DND-41 (cell line): Measurements from ENCODE around the gene ZNF662.
"Not testable (repeated sequence)": the region's sequence is repeated elsewhere in the genome, so short reads cannot be mapped to it uniquely, and the experiment has no call there.

ENCODE experiments used
- ATAC-seq: fragments of 200-7000 bp; cut with Tn5 transposase; 3 replicates; pipeline ENCODE4 v1.9.1; 2021; ENCODE audit warnings: low read depth; ENCODE audit not compliant: insufficient read depth
- DNase-seq: peaks from one replicate; pipeline ENCODE4 v3.0.0-alpha.2; 2020
- H2AFZ ChIP-seq: 2 replicates; pipeline ENCODE4 v1.6.0; 2012; ENCODE audit warnings: low read depth, low read length
- H3K27ac ChIP-seq: 2 replicates; pipeline ENCODE4 v1.5.1; 2012; ENCODE audit warnings: low read length, inconsistent platforms
- H3K27me3 ChIP-seq: fragments of 200-600 bp; sonication (generic); 2 replicates; pipeline ENCODE4 v1.6.0; 2012; ENCODE audit warnings: low read length, mild to moderate bottlenecking, inconsistent platforms; ENCODE audit not compliant: insufficient read depth, poor library complexity
- H3K36me3 ChIP-seq: 2 replicates; pipeline ENCODE4 v1.5.1; 2012; ENCODE audit warnings: low read length, inconsistent platforms; ENCODE audit not compliant: insufficient read depth
- H3K4me1 ChIP-seq: 2 replicates; pipeline ENCODE4 v1.5.1; 2012; ENCODE audit warnings: mild to moderate bottlenecking, low read length; ENCODE audit not compliant: insufficient read depth
- H3K4me2 ChIP-seq: 2 replicates; pipeline ENCODE4 v1.6.0; 2012; ENCODE audit warnings: mild to moderate bottlenecking, moderate library complexity, low read length, inconsistent platforms; ENCODE audit not compliant: insufficient read depth
- H3K4me3 ChIP-seq, 2 experiments: fragments of 200-600 bp in 1 of 2; shearing (Covaris generic) in 1 of 2; 2 replicates each; pipeline ENCODE4 v1.5.1; 2012 to 2016; ENCODE audit warnings: inconsistent platforms in 2 of 2, low read length in 2 of 2, mild to moderate bottlenecking in 2 of 2, low read depth in 1 of 2, moderate library complexity in 1 of 2
- H3K79me2 ChIP-seq: 2 replicates; pipeline ENCODE4 v1.6.0; 2012; ENCODE audit warnings: low read length, inconsistent platforms; ENCODE audit not compliant: insufficient read depth
- H3K9ac ChIP-seq: 2 replicates; pipeline ENCODE4 v1.6.0; 2012; ENCODE audit warnings: low read depth, mild to moderate bottlenecking, inconsistent platforms, low read length, moderate library complexity
- H3K9me3 ChIP-seq: 2 replicates; pipeline ENCODE4 v1.5.1; 2012; ENCODE audit warnings: low read length, moderate library complexity, mild to moderate bottlenecking, inconsistent platforms; ENCODE audit not compliant: insufficient read depth, severe bottlenecking
- H4K20me1 ChIP-seq: 2 replicates; pipeline ENCODE4 v1.6.0; 2012; ENCODE audit warnings: low read length; ENCODE audit not compliant: insufficient read depth
- EZH2 ChIP-seq: IDR thresholded peaks from 3 replicates; pipeline ENCODE4 v1.6.1; 2012; ENCODE audit warnings: borderline replicate concordance, low read depth, mild to moderate bottlenecking, moderate library complexity, low read length, inconsistent platforms; ENCODE audit not compliant: severe bottlenecking
- TF ChIP-seq, protein P1 (sequence below): IDR thresholded peaks from 2 replicates; pipeline ENCODE4 v1.5.1; 2012; ENCODE audit warnings: borderline replicate concordance, low read length, moderate library complexity, mild to moderate bottlenecking; ENCODE audit not compliant: poor library complexity, severe bottlenecking; ENCODE audit errors: extremely low read depth

ZNF662 gene

DNA sequence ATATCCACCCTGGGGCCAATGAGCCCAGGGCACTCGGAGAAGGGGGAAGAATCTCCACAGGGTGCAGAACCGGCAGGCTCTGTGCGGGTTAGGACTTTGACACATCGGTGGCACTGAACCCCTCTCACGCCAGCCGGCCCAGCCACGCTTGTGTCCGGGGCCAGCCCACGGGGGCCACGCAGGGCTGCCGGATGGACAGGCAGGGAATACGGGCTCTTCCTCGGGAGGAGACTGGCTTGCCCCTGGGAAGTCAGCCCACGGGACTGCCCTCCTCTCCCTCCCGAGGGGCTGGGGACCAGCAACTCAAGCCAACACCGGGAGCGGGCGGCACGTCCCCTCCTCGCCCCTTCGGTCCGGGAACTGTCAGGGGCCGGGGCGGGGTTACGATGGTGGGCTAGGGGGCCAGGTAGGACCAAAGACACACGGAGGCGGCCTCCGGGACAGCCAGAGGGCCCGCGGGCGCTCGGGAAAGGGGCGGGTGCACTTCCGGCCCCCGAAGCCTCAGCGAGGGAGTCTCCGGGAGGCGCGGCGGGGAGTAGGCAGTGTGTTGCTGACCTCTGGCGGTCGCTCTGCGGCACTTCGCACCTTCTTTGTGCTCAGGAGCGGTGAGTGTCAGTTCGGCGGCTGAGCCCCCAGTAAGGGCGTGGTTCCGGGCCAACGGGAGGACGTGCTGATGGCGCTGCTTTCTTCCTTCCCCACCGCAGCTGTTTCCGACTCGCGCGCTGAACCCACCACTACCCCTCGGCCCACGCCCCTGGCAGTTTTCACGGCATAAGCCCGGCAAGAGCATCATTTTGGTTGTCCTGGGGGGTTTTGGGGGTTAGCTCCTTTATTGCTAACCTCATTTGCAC, 25.1 kb upstream of the ZNF662 start:
- Histone ChIP-seq H2AFZ (peak overlapping the region; percentile 98), H3K27ac (peak overlapping the region; percentile 39)

DNA sequence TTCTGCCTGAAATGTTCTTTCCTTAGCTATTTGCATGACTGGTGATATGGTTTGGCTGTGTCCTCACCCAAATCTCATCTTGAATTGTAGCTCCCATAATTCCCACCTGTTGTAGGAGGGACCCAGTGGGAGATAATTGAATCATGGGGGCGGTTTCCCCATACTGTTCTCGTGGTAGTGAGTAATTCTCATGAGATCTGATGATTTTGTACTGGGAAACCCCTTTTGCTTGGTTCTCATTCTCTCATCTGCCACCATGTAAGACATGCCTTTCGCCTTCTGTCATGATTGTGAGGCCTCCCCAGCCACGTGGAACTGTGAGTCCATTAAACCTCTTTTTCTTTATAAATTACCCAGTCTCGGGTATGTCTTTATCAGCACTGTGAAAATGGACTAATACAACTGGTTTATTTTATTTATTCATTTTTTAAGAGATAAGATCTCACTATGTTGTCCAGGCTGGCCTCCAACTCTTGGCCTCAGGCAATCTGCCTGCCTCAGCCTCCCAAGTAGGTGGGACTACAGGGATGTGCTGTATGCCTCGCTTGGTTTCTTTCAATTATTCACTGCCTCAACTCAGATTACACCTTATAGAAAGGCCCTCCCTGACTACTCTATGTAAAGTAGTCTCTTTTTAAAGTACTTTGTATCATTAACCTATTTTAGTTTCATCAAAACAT, 22.6 kb upstream of the ZNF662 start:
- not testable (repeated sequence) for ATAC-seq, H3K79me2 ChIP-seq, H3K36me3 ChIP-seq, H3K4me2 ChIP-seq, H4K20me1 ChIP-seq, H3K4me3 ChIP-seq, H3K27me3 ChIP-seq, DNase-seq, H3K9me3 ChIP-seq, H2AFZ ChIP-seq, H3K9ac ChIP-seq, H3K27ac ChIP-seq
- peaks cover 15% of the 10 kb centered on the region for H3K4me1 ChIP-seq

More for the DNA sequence above, 25.1 kb upstream of the ZNF662 start:
- TF ChIP-seq EZH2: no peak
- TF ChIP-seq, protein P1, sequence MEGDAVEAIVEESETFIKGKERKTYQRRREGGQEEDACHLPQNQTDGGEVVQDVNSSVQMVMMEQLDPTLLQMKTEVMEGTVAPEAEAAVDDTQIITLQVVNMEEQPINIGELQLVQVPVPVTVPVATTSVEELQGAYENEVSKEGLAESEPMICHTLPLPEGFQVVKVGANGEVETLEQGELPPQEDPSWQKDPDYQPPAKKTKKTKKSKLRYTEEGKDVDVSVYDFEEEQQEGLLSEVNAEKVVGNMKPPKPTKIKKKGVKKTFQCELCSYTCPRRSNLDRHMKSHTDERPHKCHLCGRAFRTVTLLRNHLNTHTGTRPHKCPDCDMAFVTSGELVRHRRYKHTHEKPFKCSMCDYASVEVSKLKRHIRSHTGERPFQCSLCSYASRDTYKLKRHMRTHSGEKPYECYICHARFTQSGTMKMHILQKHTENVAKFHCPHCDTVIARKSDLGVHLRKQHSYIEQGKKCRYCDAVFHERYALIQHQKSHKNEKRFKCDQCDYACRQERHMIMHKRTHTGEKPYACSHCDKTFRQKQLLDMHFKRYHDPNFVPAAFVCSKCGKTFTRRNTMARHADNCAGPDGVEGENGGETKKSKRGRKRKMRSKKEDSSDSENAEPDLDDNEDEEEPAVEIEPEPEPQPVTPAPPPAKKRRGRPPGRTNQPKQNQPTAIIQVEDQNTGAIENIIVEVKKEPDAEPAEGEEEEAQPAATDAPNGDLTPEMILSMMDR: peak; percentile 92
- DNase-seq (peak; percentile 91), ATAC-seq (peak; percentile 99)
- H3K4me2 ChIP-seq: peak overlapping the region; percentile 95
- H3K36me3 ChIP-seq: no peaks in the 10 kb centered on the region
- no peaks in the 10 kb centered on the region for H3K9me3 ChIP-seq
- peaks cover 13% of the 10 kb centered on the region for H3K27me3 ChIP-seq
- no peaks in the 10 kb centered on the region for H4K20me1 ChIP-seq
- peak overlapping the region; percentile 55 for H3K9ac ChIP-seq
- peaks cover 15% of the 10 kb centered on the region for H3K4me1 ChIP-seq
- H3K79me2 ChIP-seq: no peaks in the 10 kb centered on the region
- H3K4me3 ChIP-seq: peak overlapping the region; percentile 17 to 68; a peak in 3 of 4 replicates

DNA sequence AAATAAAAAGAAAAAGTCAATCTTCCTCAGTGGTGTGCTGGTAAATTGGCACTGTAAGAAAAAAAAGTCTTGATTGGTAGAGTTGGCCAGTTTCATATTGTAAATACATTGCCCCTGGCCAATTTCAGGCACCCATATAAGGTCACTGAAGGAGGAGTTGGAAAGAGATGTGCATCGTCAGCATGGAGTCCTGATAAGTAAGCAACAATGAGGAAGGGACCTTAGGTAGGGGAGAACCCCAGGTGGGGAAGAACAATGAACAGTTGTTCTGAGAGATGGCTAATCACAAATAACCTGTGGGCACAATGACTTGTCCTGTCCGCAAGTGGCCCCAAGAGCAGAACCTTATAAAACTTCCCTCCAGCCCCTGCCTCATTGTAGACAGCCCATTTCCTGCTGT, 21.6 kb upstream of the ZNF662 start:
- Histone ChIP-seq H3K27me3 (no peaks in the 10 kb centered on the region), H3K4me1 (peaks cover 15% of the 10 kb centered on the region), H3K4me2 (no peak overlapping the region), H4K20me1 (no peaks in the 10 kb centered on the region), H3K36me3 (no peaks in the 10 kb centered on the region), H3K4me3 (no peak overlapping the region), H3K9me3 (no peaks in the 10 kb centered on the region), H3K79me2 (no peaks in the 10 kb centered on the region), H3K27ac (no peak overlapping the region), H2AFZ (no peak overlapping the region), H3K9ac (no peak overlapping the region)
- ATAC-seq (no peak), DNase-seq (no peak)
- TF ChIP-seq EZH2: no peak
- TF ChIP-seq, protein P1: no peak

DNA sequence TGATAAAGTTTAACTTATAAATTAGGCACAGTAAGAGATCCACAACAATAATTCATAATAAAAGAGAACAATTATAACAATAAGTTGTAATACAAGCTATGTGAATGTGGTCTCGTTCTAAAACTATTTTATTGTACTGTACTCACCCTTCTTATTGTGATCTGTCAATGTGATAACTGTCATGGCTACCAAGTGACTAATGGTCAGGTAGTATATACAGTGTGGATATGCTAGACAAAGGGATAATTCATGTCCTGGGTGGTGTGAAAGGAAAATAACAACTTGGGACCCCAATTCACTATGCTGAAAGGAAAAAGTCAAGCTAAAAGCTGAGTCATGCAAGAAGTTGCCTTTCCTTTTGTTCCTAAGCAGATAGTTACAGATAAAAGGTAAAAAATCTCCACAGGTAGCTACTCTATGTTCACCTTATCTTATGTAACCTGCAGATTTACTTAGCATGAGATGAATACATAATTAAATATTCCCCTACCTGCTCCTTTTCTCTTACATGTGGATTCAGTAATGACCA, 19.6 kb upstream of the ZNF662 start:
- H3K4me2 ChIP-seq: no peak overlapping the region
- H3K36me3 ChIP-seq: no peaks in the 10 kb centered on the region

More for the DNA sequence above, 19.6 kb upstream of the ZNF662 start:
- peaks cover 2% of the 10 kb centered on the region for H3K27me3 ChIP-seq
- DNase-seq (no peak), ATAC-seq (no peak)
- no peak overlapping the region for H3K4me3 ChIP-seq
- no peak overlapping the region for H3K9ac ChIP-seq
- H3K27ac ChIP-seq: no peak overlapping the region
- peaks cover 4% of the 10 kb centered on the region for H3K4me1 ChIP-seq
- TF ChIP-seq, protein P1: no peak
- no peak for TF ChIP-seq EZH2
- H2AFZ ChIP-seq: no peak overlapping the region
- H4K20me1 ChIP-seq: no peaks in the 10 kb centered on the region
- H3K79me2 ChIP-seq: no peaks in the 10 kb centered on the region
- no peaks in the 10 kb centered on the region for H3K9me3 ChIP-seq
